Caco-2 (cell line): ENCODE measurements around the gene PRR5. TPM values are rescaled to one million over a fixed set of nuclear protein-coding genes. Genes with fewer than 3 reads are reported as not detected.

Experiments used
- BruUV-seq: library from RNA; stranded (reverse); fragments of 400-500 nt; replicated peaks from 2 replicates; lab custom pipeline; 2021; lab: Mats Ljungman, UMichigan
- CTCF ChIA-PET: fragments of 300-600 bp; sonication (Branson Sonifier 250); formaldehyde crosslinking; loops from one replicate; lab custom pipeline; 2022; ENCODE audit warnings: antibody characterized with exemption; lab: Charles Lee
- POLR2A ChIA-PET: fragments of 300-600 bp; sonication (Branson Sonifier 250); formaldehyde crosslinking; loops from one replicate; lab custom pipeline; 2022; ENCODE audit warnings: antibody characterized with exemption; lab: Charles Lee
- DNase-seq, 2 experiments: peaks; one replicate each; pipeline versions ENCODE4 v3.0.0 to v3.0.0-alpha.2; 2020 to 2022
- H3K27me3 ChIP-seq: replicated peaks from 2 replicates; pipeline ENCODE4 v1.6.0; 2011; ENCODE audit warnings: low read length; ENCODE audit not compliant: control insufficient read depth, insufficient read depth
- H3K36me3 ChIP-seq: 2 replicates; pipeline ENCODE4 v1.5.1; 2011; ENCODE audit warnings: low read length; ENCODE audit not compliant: control insufficient read depth, insufficient read depth
- H3K4me1 ChIP-seq: fragments of 250-450 bp; sonication (Bioruptor Pico); 2 replicates; pipeline ENCODE4 v1.5.1; 2020; ENCODE audit warnings: mild to moderate bottlenecking
- H3K4me3 ChIP-seq: 2 replicates; pipeline ENCODE4 v1.5.1; 2011; ENCODE audit warnings: low read depth, mild to moderate bottlenecking, control low read depth, low read length
- H3K9me3 ChIP-seq: fragments of 250-450 bp; sonication (Bioruptor Pico); 2 replicates; pipeline ENCODE4 v1.5.1; 2020; ENCODE audit warnings: mild to moderate bottlenecking, moderate library complexity
- H3K27ac Mint-ChIP-seq: one replicate; pipeline ENCODE4 v1.8.0; 2022; ENCODE audit warnings: mixed read lengths; ENCODE audit not compliant: unreplicated experiment
- H3K27me3 Mint-ChIP-seq: one replicate; pipeline ENCODE4 v1.8.0; 2022; ENCODE audit warnings: mixed read lengths; ENCODE audit not compliant: insufficient read depth, unreplicated experiment
- H3K36me3 Mint-ChIP-seq: one replicate; pipeline ENCODE4 v1.8.0; 2022; ENCODE audit warnings: mild to moderate bottlenecking, mixed read lengths; ENCODE audit not compliant: insufficient read depth, unreplicated experiment
- H3K4me1 Mint-ChIP-seq: one replicate; pipeline ENCODE4 v1.8.0; 2022; ENCODE audit warnings: low read depth, mixed read lengths; ENCODE audit not compliant: unreplicated experiment
- H3K4me3 Mint-ChIP-seq: one replicate; pipeline ENCODE4 v1.8.0; 2022; ENCODE audit warnings: mild to moderate bottlenecking, moderate library complexity, mixed read lengths; ENCODE audit not compliant: unreplicated experiment
- H3K9me3 Mint-ChIP-seq: one replicate; pipeline ENCODE4 v1.8.0; 2022; ENCODE audit warnings: mixed read lengths; ENCODE audit not compliant: unreplicated experiment
- CTCF ChIP-seq, 2 experiments: fragments of 200-600 bp in 1 of 2; IDR thresholded peaks; 1 replicate in 1 of 2; 2 replicates in 1 of 2; pipeline versions ENCODE4 v1.5.1 to v1.8.0; 2011 to 2022; ENCODE audit warnings: antibody characterized with exemption in 1 of 2, control low read depth in 1 of 2, inconsistent platforms in 1 of 2, low read depth in 1 of 2, low read length in 1 of 2, mild to moderate bottlenecking in 1 of 2, moderate library complexity in 1 of 2; ENCODE audit not compliant: insufficient read depth in 1 of 2, severe bottlenecking in 1 of 2, unreplicated experiment in 1 of 2
- intact Hi-C: fragments of 100-400 bp; cut with micrococcal nuclease; formaldehyde crosslinking; loops from one replicate; pipeline ENCODE4 v1.10.0; 2022; ENCODE audit not compliant: unreplicated experiment
- total RNA-seq: library from RNA; stranded (reverse); gene quantifications from 2 replicates; pipeline ENCODE4 v1.2.3, GENCODE V29; 2022

Gene PRR5
- total RNA-seq, 1 experiment from 2014 or later = 82.8 TPM

DNA sequence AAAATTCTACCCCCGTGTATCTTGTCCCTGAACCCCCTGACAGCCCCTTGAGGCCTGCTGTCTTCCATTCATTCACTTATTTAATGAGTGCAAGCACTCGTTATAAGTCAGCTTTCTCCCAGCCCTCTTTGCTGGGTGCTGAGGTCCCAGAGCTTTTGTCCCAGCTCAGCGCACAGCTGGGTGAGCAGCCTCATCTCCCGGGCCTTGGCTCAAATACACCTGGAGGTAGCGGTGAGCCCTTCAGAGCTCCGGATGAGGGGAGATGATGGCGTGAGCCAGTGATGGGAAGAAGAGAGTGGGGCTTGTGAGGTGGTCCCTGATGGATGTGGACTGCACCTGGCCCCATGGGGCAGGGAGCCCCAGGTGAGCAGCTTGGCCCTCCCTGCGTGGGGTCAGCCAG, 32.3 kb downstream of the PRR5 start:
- Histone ChIP-seq H3K36me3 (no peaks in the 10 kb centered on the region; the same call in 1 of the 2 replicates), H3K4me3 (no peak overlapping the region), H3K9me3 (no peaks in the 10 kb centered on the region), H3K27me3 (no peaks in the 10 kb centered on the region), H3K4me1 (peaks cover 56% of the 10 kb centered on the region)
- H3K36me3 Mint-ChIP-seq = peaks cover 95% of the 10 kb centered on the region
- ChIA-PET CTCF (interaction anchor here (0.9 to 1.3 kb wide), 2 partner anchors 10 to 49 kb away, joined by 3 to 5 read pairs; no protein-coding TSS in a partner anchor), POLR2A (no interaction called here)
- peaks cover 14% of the 10 kb centered on the region for H3K4me1 Mint-ChIP-seq
- no peaks in the 10 kb centered on the region for H3K27me3 Mint-ChIP-seq
- TF ChIP-seq CTCF (IDR thresholded peaks at IDR 0.05; ENCODE audit: insufficient read depth in 1 of 2, low read depth in 1 of 2, low read length in 1 of 2, severe bottlenecking in 1 of 2, unreplicated experiment in 1 of 2) = no peak
- no peak overlapping the region for H3K4me3 Mint-ChIP-seq
- DNase-seq = no peak
- BruUV-seq = no TSS peak
- H3K27ac Mint-ChIP-seq = no peak overlapping the region
- intact Hi-C loops = no loop called here
- no peaks in the 10 kb centered on the region for H3K9me3 Mint-ChIP-seq

GRCh38 chr22:44734801-44735517, 33.0 kb downstream of the PRR5 start:
- BruUV-seq = no TSS peak
- intact Hi-C loops = loop anchor here (5.0 kb wide), 1 partner anchor 48 kb away; no protein-coding TSS in a partner anchor
- POLR2A ChIA-PET = no interaction called here
- no peaks in the 10 kb centered on the region for H3K9me3 Mint-ChIP-seq
- CTCF ChIA-PET = interaction anchor here (0.8 to 1.3 kb wide), 6 partner anchors 10 to 57 kb away, joined by 3 to 5 read pairs (median 4); no protein-coding TSS in a partner anchor
- no peak for DNase-seq
- H3K4me3 Mint-ChIP-seq = no peak overlapping the region
- peaks cover 16% of the 10 kb centered on the region for H3K4me1 Mint-ChIP-seq
- H3K36me3 ChIP-seq = no peaks in the 10 kb centered on the region; the same call in 1 of the 2 replicates
- H3K27me3 Mint-ChIP-seq = no peaks in the 10 kb centered on the region
- H3K27me3 ChIP-seq = no peaks in the 10 kb centered on the region
- TF ChIP-seq CTCF (IDR thresholded peaks at IDR 0.05; ENCODE audit: insufficient read depth in 1 of 2, low read depth in 1 of 2, low read length in 1 of 2, severe bottlenecking in 1 of 2, unreplicated experiment in 1 of 2) = no peak
- H3K27ac Mint-ChIP-seq = no peak overlapping the region
- peaks cover 95% of the 10 kb centered on the region for H3K36me3 Mint-ChIP-seq
- H3K4me1 ChIP-seq = peaks cover 62% of the 10 kb centered on the region
- no peaks in the 10 kb centered on the region for H3K9me3 ChIP-seq
- H3K4me3 ChIP-seq = no peak overlapping the region

- Mint-ChIP-seq H3K9me3 (no peaks in the 10 kb centered on the region), H3K27ac (peak overlapping the region; percentile 84), H3K27me3 (no peaks in the 10 kb centered on the region), H3K4me1 (peaks cover 25% of the 10 kb centered on the region), H3K4me3 (peak overlapping the region; percentile 14), H3K36me3 (peaks cover 95% of the 10 kb centered on the region)
- Histone ChIP-seq H3K4me3 (no peak overlapping the region), H3K4me1 (peaks cover 70% of the 10 kb centered on the region), H3K27me3 (no peaks in the 10 kb centered on the region), H3K36me3 (no peaks in the 10 kb centered on the region; the same call in 1 of the 2 replicates), H3K9me3 (no peaks in the 10 kb centered on the region)
- intact Hi-C loops = loop anchor here (5.0 kb wide), 1 partner anchor 48 kb away; no protein-coding TSS in a partner anchor
- peak; percentile 82 to 92 for DNase-seq
- CTCF ChIA-PET = interaction anchor here (0.8 to 1.3 kb wide), 6 partner anchors 11 to 58 kb away, joined by 3 to 5 read pairs (median 4); no protein-coding TSS in a partner anchor
- no TSS peak for BruUV-seq
- POLR2A ChIA-PET = no interaction called here
- peak; percentile 93 to 95 for TF ChIP-seq CTCF (IDR thresholded peaks at IDR 0.05; ENCODE audit: insufficient read depth in 1 of 2, low read depth in 1 of 2, low read length in 1 of 2, severe bottlenecking in 1 of 2, unreplicated experiment in 1 of 2)
Measured at GRCh38 chr22:44735518-44736428, 33.8 kb downstream of the PRR5 start.
